ENCODE measurements around the gene DUSP5. TPM values are rescaled to one million over a fixed set of nuclear protein-coding genes. Genes with fewer than 3 reads are reported as not detected.
"Not testable (repeated sequence)": the region's sequence is repeated elsewhere in the genome, so short reads cannot be mapped to it uniquely, and the experiment has no call there.

Gene DUSP5
- total RNA-seq, 1 donor from 2014 or later, result 32.4 TPM

- no peak for DNase-seq (ENCODE audit: low spot score)
These were observed 17.1 kb downstream of the DUSP5 start for GRCh38 chr10:110514848-110515247.

GRCh38 chr10:110516815-110517492 is 19.2 kb downstream of the DUSP5 start:
- DNase-seq (ENCODE audit: low spot score), result no peak

GRCh38 chr10:110522365-110522988 is 24.8 kb downstream of the DUSP5 start:
- no peak for DNase-seq (ENCODE audit: low spot score)

GRCh38 chr10:110523736-110524135 is 26.0 kb downstream of the DUSP5 start:
- no peak for DNase-seq (ENCODE audit: low spot score)

GRCh38 chr10:110524179-110524858 is 26.6 kb downstream of the DUSP5 start:
- DNase-seq (ENCODE audit: low spot score), result no peak

DNA sequence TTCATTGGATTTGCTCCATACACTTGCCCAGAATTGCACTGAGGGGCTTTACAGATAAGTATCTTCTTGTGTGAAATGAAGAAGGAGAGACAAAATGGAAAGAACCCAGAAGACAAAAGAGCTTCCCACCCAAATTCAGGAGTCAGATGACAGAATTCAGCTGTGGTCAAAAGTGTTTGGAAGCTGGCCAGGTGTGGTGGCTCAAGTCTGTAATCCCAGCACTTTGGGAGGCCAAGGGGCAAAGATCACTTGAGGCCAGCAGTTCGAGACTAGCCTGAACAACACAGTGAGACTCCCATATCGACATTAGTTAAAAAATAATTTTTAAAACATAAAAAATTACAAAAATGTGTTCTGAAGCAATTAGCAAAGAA is 27.1 kb downstream of the DUSP5 start:
- no peak for DNase-seq (ENCODE audit: low spot score)

DNA sequence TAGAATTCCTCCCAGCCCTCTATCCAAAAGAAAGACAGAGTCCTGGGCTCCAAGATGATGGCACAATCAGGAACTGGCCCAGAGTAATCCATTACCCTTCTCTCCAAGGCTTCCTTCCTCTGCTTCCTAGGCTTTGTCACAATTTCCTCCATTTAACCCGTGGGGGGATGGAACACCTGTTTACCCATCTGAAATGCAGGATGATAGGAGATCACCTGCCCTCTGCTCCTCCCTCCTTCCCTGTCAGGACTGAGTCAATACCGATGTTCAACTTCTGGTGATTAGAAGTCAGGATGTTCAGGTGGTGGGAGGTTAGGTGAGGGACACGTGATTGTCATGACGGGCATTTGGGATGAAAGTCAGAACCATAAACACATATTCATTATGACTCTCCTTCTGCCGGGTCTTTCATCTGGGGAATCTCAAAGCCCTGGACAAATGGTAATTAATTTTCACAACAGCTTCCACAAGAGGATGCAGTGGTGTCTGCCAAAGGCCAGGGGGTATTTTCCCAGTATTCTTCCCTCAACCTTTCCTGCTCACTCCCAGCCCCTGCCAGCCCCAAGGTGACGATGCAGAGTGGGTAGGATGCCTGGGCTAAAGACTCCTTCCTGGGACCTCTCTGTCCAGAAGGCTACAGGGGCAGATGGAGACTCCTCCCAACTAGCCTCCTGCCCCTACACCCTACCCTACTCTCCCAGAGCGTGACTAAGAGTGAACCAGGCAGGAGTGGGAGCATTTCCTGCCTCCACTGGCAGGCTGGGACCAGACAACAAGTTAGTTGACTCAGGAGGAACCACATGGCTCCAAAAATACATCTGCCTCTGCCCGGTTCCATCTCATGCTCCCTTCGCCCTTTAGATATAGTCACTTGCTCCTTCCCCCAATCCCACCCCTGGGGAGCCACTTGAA is 27.9 kb downstream of the DUSP5 start:
- no peak for DNase-seq (ENCODE audit: low spot score)

DNA sequence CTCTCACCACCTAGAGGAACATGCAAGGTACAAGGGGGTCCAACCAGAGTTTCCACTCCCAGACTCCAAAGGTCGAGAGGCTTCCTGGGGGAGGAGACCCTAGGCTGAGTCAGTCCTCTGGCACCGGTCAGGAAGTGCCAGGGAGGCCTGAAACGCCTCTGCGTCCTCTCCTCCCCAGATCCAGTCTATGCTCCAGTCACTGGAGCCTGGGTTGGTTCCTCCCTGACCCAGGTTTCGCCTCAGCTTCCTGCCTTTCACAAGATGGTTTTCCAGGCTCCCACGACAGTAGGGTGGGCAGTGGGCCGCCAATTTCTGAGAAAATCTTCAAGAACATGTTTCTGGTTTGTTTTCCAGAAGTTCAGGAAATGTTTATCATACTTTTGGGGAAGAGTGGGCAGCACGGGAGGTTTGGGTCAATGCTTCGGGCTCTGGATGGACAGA is 30.0 kb downstream of the DUSP5 start:
- no peak for DNase-seq (ENCODE audit: low spot score)

DNA sequence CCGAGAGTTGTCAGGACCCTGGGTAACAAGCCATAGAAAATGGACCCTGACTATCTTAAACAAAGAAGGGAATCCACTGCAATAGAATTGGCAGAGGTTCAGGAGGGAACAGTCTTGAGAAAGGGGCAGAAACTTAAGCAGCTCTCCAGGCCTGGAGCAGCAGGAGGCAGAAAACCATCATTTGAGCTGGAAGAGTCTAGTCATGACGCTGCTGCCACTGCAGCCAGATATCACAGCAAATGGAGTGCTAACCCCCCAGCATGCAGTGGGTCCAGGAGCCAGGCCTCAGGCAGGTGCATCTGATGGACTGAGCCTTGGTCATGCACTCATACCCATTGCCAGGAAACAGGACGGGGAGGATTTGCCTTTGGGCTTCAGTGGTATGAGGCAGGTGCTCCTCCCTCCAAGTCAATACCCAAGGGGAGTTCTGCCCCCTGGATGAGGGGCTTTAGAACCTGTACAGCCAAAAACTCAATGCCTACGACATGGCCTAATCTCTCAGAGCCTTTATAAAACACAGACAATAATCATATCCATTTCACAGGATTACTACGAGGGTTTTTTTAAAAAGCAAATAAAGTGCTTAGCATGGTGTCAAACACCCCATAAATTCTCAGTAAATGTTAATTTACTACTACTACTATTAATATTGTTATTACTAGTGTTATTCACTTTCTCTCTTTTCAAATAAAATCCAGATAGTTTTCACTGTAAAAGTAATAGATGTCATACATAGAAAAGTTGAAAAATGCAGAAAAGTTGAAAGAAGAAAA is 30.7 kb downstream of the DUSP5 start:
- DNase-seq (ENCODE audit: low spot score), result no peak

DNA sequence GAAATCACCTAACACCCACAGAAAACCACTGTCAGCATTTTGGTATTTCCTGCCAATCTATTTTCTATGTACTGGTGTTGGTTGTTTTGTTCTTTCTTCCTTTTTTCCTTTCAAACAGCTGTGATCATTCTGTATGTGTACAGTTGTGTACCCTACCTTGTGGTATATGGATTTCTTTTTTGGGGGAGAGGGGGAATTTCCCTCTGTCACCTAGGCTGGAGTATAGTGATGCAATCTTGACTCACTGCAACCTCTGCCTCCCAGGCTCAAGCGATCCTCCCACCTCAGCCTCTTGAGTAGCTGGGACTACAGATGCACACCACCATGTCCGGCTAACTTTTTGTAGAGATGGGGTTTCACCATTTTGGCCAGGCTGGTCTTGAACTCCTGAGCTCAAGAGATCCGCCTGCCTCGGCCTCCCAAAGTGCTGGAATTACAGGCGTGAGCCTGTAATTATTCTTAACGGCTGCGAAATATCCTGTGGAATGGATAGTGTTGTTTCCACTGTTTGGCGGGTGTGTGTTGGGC is 31.4 kb downstream of the DUSP5 start:
- DNase-seq (ENCODE audit: low spot score), result not testable (repeated sequence)

GRCh38 chr10:110529596-110530011 is 31.9 kb downstream of the DUSP5 start:
- no peak for DNase-seq (ENCODE audit: low spot score)

DNA sequence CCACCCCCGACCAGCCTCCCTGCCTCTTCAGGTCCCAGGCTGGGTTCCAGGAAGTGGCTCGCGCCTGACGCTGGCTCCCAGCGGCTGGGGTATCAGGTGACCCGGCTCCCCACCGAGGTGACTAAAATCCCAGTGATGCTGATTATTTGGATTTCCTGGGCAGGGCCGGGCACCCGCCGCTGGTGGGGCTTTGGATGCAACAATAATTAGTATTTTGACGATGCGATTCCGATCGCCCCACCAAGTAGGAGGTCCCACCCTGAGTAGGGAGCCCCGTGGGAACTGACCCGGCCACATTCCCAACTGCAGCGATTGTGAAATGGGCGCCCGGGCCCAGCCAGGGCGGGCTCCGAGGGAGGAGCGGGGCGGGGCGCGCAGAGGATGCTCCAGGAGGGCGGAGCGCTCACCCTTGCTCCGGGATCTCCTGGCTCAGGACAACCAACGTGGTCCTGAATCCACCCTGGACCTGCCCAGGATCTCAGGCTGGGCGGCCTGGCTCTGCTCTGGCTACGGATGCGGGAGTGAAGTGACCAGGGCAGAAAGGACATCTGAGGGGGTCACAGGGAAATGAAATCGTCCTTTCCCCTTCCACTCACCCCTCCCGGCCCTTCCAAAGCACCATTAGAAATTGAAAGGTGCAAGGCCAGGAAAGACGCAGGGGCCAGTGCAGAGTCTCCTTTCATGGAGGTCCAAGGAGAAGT is 32.6 kb downstream of the DUSP5 start:
- no peak for DNase-seq (ENCODE audit: low spot score)

GRCh38 chr10:110531687-110532086 is 34.0 kb downstream of the DUSP5 start:
- no peak for DNase-seq (ENCODE audit: low spot score)

- DNase-seq (ENCODE audit: low spot score), result not testable (repeated sequence)
These were observed 34.9 kb downstream of the DUSP5 start for GRCh38 chr10:110532628-110533027.

DNA sequence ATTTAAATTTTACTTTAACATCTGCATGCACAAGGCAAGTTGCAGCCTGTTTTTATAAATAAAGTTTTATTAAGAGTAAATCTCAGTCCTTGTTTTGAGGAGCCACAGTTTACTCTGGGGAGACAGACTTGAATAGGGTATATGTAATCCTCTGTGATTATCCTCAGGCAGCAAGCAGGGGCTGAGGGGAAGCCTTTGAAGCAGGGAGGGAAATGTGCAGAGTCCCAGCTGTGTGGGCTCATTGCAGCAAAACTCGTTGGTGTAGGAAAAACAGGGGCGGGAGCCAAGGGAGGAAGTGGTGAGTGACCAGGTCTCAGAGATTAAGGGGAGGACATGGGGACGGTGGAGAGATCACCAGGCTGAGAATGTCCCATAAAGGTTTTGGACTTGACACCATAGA is 35.4 kb downstream of the DUSP5 start:
- DNase-seq (ENCODE audit: low spot score), result no peak

- no peak for DNase-seq (ENCODE audit: low spot score)
These were observed 36.9 kb downstream of the DUSP5 start for GRCh38 chr10:110534571-110534970.

DNA sequence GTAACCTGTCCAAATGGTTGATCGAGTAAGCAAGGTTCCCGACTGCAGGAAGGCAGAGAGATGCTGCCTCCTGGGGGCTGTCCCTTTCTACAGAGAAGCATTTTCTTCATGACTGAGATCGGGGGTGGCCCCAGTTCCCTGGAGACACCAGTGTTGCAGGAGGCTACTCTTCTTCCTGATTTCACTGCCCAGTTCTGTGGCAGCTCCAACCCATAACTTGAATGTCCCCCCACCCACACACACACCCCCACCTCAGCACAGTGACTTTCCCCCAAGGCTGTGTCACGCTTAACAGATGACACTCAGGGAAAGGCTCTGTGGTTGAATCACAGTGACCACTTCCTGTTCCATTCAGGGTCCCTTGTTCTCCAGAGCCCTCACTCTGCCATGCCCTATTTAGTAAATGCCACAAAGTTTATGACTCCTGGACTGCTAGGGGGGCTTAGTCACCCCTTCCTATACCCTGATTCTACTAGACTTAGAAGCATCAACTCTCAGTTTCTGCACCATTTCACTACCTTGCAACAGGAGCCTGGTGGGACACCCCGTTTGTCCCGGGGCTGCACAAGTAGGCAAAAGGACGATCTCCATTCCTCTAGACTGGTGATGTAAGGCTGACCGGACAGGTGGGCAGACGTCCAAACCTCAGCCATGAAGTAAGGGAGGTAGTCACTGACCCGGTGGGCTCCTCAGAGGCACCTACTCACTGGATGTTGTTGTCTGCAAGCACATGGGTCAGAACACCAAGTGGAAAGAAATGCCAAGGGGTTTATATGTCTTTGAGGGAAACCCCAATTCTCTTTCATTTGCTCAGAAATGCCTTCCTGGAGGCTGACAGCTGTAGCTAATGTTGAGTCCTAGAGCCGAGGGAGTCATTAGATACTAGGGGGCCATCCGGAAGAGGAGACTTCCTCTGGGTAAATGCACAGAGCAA is 38.5 kb downstream of the DUSP5 start:
- DNase-seq (ENCODE audit: low spot score), result no peak

DNA sequence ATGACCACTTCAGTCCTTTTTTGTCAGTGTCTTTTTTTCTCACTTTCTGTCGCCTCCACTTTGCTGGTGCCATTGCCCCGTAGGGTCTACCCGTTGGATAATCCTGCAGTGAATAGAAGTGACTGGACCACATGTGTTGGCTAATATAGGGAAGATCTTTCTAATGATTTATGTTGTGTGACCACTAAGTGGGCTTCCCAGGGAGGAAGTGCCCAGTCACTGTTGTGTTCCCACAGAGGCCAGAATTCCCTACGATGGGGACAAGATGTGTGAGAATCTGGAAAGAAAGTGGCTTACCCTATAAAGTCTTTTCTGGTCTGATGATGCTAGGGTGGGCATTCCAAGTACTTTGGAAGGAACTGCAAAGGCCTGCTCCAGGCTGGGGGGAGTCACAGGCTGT is 41.4 kb downstream of the DUSP5 start:
- DNase-seq (ENCODE audit: low spot score), result no peak

DNA sequence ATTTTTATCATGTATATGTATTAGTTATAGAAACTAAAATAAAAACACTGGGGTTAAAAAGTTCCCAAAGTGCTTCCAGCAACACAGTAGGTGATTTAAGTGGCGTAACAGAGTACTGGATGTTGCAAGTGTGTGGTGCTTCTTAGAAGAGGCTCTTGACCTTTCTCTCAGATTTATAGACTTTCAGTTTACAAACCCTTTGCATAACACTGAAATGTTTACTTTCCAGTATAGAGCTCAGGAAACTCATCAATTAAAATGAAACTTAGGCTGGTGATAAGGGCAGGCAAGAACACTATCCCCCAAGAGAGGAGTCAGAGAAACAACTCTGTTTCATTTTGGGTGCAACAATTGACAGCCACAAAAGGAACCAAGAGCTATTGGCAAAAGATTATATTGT is 42.3 kb downstream of the DUSP5 start:
- DNase-seq (ENCODE audit: low spot score), result no peak
